Heart left ventricle (tissue), 13 donors: Measurements from ENCODE around the gene ZNF160.
"Not testable (repeated sequence)": the region's sequence is repeated elsewhere in the genome, so short reads cannot be mapped to it uniquely, and the experiment has no call there.

ENCODE experiments used
- CTCF ChIP-seq, 12 donors: fragments of 200-600 bp; sonication (generic) in 4 of 12; IDR thresholded peaks; one replicate each; pipeline versions ENCODE4 v1.5.0 to v1.8.0; 2018 to 2022; ENCODE audit warnings: antibody characterized with exemption in 12 of 12, mild to moderate bottlenecking in 5 of 12
- POLR2A ChIP-seq, 2 donors: fragments of 450-650 bp; IDR thresholded peaks; one replicate each; pipeline ENCODE4 v1.6.1; 2017; ENCODE audit warnings: antibody characterized with exemption in 2 of 2, mild to moderate bottlenecking in 2 of 2, moderate library complexity in 2 of 2
- donor health status: ischemic (EF 13 %, LVEDD 7.1; RV severe dilation, severe dysfunction).
- donor health status: DM: no; HTN: yes; CAD: no.
- donor health status: DM: no; HTN: no; CAD: no.
- donor health status: ischemic (EF 25% LVEDD 6.9; RV normal size, moderate dysfunction).
- donor health status: ischemic (EF 25% LVEDD 5.7; RV mildly dilated, moderate dysfunction).
- donor health status: ischemic (EF 35%, LVEDD 5.7; RV mildly dilated, moderate dysfunction).
- donor health status: nonischemic (EF 11% LVEDD 7.7; RV severe dilation, severe dysfunction).
- donor health status: DM: yes; HTN: yes; CAD: no.
- donor health status: PGD.
- donor health status: ischemic (EF 29% LVEDD 5.4; RV normal size, mild dysfunction).
- donor health status: nonischemic (EF 23%, LVEDD 6.1; RV moderate dilation, normal function).

GRCh38 chr19:53096982-53097690 lies 6.1 kb downstream of the ZNF160 start:
- TF ChIP-seq CTCF, POLR2A (IDR thresholded peaks at IDR 0.05): not testable (repeated sequence)
